HG02678 (cell line): ENCODE data around the gene ADPRHL1.

ENCODE experiments used
- ATAC-seq: cut with Tn5 transposase; IDR thresholded peaks from one replicate; pipeline ENCODE4 v1.9.1; 2021; ENCODE audit warnings: mild to moderate bottlenecking, moderate library complexity; ENCODE audit not compliant: unreplicated experiment

ADPRHL1 gene

DNA sequence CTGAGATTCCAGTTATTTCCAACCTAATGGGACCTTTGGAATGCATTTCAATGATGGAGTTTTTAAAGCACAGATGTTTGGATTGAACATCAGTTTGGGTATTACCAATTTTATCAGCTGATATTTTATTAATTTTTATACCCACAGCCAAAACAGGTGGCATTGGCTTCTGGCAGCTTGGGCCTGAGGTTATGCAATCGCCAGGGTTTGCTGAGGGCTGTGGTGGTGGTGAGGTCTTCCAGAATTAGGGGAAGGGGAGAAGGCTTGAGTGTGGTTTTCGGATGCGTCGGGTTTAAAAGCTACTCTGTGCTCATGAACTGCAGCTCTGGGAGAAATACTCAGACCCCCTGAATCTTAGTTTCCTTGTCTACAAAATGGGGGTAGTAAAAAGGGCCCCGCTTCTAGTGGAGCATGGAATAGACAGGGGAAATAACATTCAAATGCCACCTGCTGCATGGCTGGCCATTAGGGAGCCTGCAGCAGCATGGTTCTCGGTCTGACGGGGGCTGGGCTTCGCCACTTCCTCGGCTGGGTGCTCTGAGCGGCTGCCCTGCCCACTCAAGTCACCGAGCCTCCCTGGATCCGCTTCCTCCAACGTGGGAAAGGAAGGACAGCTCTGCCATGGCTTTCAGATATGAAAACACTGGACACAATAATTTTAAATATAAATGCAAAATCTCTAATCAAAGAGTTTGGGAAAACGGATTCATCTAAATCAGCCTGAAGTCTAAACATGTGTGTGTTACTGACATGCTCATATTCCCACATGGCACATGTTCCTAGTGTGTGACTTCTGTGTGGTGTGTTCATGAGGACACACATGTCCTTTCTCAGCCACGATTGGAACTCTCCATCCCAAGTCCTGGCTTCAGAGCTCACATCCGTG, 35.2 kb downstream of the ADPRHL1 start:
- no peak for ATAC-seq

DNA sequence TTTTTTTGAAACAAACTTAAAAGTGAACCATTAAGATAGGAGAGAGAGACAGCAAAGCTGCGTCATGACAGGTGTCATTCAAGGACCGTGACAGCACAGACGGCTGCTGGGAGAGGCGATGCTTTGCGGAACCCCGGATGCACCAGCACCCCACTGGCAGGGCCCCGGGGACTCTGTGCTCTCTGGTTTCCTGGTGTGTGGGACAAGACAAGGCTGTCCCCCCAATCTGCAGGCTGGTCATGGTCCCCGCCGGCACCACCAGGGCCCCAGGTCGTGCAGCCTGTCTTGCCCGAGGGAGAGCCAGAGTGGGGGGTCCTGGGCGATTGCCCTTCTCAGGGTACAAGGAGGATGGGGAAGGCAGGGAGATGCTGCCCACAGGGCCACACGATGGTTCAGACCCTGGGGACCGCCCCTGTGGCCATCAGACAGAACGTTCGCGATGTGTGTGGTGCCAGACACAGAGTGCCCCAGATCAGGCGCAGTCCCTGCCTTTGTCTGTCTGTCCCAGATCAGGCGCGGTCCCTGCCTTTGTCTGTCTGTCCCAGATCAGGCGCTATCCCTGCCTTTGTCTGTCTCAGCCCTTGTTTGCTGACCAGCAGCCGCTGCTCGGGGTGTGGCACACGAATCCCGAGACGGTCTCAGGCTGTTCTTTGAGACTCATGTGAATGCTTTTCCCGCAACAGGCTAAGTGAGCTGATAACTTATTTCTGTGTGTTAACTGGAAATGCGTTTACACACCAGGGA, 36.1 kb downstream of the ADPRHL1 start:
- no peak for ATAC-seq

DNA sequence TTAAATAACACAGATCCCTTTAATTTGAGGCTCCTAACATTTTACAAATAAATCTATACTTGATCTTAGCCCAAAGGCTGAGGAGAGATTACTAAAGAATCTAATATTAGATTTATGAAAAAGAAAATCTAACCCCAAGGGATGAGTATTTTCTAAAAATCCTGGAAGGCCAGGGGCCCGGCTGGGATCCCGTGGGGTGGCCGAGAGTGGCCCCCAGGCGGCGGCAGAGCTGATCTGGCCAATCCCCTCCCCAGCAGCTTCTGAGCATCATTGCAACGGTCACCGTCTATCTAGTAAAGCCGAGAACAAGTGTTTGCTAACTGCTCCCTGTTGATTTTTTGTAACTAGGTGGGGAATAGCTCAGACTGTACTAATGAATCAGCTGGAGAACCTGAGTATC, 37.5 kb downstream of the ADPRHL1 start:
- no peak for ATAC-seq

DNA sequence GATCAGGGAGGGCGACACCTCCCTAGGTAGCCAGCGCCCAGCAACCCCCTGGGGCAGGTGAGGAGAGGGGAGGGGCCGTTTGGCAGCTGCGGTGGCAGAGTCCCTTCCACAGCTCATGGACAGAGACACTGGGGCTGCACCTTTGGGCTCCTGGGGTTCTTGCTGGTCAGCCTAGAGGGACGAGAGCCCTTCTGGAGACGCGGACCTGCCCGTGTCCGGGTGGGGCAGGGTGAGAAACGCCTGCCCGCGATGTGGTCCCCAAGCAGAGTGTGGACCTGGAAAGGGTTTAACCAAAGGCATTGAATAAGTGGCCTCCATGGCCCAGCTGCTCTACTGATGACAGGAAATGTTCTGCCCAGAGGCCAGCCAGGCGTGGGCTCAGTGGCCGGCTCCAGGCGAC, 38.3 kb downstream of the ADPRHL1 start:
- no peak for ATAC-seq

DNA sequence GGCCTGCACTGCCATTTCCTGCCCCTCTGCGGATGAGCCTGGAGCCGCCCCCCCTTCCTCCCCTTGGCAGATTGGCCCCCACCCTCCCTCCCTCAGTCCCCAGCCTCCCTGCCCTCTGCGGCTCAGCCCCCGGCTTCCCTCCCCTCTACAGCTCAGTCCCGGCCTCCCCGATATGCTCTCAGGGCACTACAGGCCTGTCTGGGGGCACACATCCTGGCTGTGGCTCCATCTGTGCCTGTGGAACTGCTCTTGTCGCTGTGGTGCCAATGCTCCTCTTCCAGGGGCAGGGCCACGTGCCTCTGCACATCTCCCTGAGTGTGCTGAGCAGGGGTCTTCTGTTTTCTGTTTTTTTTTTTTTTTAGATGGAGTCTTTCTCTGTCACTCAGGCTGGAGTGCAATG, 39.0 kb downstream of the ADPRHL1 start:
- ATAC-seq = no peak

DNA sequence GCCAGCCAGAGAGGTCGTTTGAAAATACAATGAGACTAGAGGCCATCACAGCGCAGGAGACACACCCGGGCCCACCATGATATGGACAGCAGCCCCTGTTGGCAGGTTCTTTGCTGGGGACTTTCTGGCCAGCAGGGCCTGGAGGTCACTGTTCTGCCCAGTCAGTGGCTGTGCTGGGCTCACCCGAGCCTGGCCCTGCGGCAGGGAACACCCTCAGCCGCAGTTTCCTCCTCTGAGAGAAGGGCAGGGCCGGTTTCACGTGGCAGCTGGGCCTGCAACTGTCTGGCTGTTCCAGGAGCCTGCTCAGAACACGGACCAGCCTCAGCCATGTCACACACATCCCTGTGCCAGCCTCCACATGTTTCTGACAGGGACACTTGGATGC, 39.4 kb downstream of the ADPRHL1 start:
- ATAC-seq = no peak

DNA sequence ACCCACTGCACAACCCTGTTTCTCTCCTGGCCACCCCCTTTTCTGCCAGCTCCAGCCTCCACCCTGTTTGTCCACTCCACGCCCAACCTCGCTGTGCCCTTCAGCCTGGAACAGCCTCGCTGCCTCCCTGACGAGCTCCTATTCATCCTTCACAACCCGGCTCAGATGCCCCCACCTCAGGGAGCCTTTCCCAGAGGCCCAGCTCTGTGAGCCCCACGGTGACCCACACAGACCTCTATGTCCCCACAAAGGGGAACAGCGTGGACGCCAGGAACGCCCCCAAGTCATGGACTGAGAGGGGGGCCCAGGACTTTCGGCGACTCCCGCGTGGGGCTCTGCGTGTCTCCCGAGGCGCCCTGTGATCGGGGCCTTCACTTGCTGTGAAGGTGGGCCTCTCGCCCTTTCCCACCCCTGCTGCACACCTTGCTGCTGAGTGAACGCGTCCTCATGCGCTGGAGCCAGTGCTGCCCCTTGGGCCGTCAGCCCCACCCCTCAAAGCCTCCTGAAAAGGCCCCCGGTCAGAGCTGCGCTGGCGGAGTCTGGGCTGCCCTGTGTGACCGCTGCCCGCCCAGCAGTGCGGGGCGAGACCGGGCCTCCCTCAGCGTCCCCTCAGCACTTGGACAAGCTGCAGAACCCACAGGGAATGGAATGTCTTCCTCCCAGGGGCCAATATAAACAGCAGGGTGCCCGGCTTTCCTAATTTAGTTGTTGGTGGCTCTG, 40.0 kb downstream of the ADPRHL1 start:
- ATAC-seq = no peak

DNA sequence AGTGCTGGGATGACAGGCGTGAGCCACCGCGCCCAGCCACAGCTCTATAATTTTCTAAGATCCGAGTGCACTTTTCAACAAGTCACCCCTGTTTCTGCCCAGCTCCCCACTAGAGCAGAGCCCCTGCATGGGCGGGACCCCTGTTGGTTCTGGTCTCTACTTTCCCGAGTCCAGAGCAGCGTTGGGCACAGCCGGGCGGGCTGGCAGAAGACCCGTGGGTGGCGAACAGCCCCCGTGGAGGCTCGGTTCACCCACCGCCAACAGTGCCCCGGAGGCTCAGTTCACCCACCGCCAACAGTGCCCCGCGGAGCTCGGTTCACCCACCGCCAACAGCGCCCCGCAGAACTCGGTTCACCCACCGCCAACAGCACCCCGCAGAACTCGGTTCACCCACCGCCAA, 40.8 kb downstream of the ADPRHL1 start:
- no peak for ATAC-seq

DNA sequence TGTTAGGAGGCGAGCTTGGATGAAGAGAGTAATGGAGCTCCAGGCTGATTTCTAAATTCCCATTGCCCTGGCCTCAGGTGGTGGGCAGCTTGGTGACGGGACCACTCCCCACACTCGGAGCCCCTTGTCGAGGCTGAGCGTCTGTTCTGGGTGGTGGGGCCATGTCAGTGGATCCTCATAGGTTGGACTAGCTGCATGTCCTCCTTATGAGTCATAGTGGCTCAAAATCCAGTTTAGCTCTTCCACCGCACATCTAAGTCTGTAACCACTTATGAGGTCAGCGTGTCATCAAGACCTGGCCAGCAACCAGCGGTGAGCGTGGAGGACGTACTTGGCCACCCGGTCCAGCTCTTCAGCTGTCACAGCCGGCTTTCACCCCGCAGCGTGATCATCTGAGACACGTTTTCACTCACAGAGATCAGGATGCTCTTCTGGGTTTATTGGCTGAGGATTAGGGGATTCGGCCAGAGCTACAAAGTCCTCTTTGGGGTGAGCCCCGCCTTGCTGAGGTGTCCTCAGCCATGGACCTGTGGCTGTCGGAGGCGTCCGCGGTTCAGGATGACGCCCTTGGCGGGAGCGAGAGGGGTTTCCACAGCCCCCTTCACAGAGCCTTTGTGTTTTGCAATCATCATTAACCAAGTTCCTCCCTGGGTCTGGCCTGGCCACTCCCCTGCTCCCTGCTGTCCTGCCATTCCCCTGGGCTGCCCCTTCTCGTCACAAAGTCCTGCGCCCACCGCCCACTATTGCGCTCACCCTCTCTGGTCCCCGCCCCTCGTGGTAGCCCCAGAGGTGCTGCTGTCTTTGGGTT, 41.9 kb downstream of the ADPRHL1 start:
- no peak for ATAC-seq

DNA sequence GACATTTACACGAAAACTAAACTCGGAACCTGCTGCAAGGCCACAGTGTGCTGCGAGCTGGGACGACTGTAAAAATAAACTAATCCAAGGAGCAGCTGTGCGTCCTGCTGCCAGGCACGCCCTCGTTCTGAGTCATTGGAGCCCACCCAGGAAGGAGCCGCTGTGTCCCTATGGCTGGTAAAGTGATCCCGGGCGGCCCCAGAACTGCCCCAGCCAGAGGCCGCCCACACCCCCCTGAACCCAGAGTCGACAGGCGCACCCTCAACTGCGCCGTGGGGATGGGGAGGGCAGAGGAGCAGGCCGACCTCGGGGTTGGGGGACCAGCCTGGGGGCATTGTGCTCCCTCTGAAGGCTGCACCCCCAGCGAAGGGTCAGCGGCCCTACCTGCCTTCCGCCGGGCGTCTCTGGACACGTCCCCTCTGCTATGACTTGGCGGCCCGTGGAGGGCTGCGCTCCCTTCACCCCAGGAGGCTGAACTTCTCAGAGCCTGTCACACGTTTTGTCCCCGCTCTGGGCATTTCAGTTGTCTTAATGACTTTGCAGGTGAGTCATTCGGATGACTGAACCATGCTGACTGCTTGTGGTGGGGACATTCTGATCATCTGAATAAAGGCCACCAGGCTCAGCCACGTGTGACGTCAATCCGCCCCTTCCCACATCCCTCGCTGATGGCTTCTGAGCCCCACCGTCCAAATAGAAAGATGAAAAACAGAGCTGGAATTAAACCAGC, 42.7 kb downstream of the ADPRHL1 start:
- no peak for ATAC-seq

DNA sequence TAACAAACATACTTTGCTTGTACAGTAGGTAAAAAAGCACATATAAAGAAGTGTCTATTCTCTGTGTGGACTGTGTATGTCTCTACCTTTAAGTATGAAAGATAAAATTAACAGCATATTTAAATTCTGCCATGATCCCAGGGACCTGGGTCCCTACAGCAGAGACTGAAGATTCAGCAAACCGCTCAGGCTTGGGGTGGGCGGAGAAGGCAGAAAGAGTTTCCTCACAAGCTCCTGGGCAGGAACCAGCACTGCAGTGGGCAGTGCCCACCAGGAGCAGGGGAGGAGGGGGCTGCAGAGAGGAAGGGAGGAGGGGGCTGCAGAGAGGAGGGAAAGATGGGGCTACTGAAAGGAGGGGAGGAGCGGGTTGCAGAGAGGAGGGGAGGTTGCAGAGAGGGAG, 44.7 kb downstream of the ADPRHL1 start:
- ATAC-seq = no peak

DNA sequence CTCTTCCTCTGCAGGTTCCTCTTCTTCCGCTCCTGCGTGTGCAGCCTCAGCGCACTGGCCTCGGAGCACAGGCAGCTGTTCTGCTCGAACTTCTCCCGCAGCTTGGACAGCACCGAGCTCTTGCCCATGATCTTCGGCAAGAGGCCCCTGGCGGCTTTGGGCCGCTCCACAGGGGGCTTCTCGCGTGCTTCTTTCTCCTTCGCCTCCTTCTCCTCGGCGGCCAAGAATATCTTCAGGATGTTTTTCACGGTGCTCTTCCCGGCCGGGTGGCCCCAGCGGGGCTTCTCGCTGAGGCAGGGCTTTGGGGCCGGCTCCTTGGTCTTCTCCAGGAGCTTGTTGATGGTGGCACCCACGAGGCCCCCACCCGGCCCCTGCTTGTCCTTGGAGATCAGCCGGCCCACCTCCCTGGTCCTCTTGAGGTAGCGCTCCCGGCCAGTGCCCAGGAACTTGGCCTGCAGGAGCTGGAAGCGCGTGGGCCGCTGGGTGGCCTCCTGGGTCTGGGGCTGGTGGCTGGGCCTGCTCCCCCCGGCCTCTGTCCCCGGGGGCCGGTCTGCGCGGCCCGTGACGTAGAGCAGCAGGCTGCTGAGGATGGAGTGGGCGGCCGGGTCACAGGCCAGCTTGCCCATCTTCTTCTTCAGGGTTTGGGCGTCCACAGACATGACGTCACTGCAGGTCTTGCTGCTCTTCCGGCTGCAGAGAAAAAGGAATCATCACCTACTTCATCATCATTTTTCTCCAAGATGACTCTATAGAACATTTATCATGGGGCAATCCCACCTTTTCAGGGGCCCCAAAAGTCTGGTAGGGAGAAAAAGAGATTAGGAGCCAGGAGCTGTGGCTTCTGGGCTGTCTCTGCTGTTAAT, 45.5 kb downstream of the ADPRHL1 start:
- ATAC-seq = no peak

DNA sequence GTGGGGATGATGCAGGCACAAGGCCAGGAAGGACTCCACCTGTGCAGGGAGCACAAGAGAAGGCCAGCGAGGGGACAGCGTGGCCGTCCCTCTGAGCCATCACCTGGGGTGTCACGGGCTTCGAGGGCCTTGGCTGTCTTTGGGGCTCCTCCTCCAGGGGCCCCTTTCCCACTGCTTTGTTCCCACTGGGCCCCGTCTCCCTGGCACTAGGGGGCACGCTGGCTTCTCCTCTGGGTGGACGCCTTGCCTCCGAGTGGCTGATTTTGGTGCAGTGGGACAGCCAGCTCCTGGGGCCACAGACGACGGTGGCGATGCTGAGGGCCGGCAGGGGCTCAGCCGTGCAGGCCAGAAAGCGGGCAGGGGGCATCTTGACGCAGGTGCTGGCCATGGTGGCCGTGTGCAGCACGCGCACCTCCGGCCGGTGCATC, 46.2 kb downstream of the ADPRHL1 start:
- no peak for ATAC-seq

DNA sequence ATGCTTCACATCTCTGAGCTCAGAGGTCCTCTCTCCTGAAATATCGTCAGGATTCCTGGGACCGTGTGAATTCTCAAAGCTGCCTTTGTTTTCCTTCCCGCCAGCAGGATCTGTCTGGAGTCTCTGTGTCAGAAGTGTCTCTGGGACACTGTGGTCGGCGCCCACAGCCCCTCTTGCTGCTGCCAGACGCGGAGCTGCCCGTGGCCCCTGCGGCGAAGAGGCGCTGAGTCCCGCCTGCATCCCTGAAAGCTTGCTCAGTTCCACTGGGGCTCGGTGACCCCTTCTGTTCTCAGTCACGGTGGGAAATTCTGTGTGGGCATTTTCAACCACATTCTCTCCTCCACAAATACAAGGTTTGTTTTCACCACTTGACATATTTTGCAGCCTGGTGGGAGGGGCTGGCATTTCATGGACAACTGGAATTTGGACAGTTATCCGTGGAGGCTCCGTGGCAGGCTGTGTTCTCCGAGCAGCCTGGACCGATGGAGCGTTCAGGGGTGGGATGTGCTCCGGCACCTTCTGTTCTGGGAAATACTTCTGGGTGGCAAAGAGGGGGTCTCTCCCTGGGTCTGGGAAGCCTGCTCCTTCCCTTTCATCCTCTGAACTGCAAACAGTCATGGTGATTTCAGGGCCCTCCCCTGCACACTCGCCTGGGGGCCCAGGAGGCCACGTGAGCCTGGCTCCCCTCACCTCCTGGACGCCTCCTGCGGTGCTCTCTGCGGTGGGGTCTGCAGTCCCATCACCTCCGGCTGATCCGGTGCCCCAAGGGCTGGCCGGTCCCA, 46.8 kb downstream of the ADPRHL1 start:
- ATAC-seq = no peak

DNA sequence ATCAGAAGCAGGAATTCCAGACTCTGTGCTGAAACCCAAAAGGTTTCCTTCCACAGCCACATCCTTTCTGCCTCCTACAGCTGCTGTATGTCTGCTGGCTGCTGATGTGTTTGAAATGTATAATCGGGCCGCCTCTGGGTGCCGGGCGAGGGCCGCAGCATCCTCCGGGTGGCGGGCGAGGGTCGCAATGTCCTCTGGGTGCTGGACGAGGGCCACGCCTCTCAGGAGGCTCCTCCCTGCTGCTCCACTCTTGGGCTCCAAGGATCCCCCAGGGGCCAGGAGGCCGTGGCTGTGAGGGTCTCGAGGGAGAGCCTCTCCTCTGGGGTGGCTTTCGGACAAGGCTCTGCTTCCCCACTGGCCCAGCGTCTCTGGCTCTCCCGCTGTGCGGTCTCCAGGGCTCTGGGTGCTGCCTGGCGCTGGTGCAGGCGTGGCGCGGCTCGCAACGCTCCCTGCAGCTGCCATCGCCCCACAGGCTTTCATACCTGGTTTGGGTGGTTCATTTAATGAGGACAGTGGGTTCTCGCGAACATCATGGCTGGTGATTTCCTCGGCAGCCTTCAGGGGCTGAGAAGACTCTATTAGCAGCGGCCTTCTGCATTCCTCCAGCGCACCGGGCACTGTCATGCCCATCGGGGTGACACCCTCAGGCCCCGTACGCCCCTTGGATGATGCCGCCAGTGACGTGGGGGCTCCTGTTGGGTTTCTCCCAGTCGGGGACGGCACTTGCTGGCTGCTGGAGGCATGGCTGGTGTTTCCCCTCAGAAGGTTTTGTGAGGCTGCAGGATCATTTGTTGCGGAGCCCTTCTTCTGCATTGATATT, 47.6 kb downstream of the ADPRHL1 start:
- no peak for ATAC-seq

DNA sequence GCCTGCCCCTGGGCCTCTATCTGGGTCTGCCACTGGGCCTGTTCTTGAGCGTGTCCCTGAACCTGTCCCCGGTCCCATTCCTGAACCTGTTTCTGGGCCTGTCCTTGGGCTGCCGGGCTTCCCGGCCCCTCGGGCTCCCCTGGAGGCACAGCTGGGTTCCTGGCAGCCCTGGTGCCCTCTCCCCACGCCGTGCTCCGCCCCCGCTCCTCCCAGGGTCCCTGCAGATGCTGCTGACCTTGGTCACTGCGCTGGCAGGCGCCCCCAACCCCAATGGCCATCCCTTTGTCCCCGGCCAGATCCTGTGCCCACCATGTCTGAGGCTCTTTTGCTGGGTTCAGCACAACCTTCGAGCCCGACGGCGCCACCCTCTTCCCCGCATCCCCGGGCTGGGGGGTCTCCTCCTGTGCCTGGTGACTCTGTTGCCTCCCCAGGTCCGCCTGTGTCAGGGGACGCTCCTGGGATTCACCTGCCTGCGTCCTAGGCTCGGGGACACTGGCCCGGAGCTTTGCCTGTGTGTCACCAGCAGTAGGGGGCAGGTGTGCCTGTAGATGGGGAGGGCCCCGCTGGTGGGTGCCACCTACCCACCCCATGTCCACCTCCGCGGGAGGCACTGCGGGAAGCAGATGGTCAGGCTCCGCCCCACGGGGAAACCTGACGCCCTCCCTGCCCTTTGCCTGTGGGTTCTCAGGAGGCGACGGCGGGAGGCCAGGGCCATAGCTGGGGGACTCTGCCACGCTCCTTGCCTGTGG, 48.4 kb downstream of the ADPRHL1 start:
- ATAC-seq = no peak

DNA sequence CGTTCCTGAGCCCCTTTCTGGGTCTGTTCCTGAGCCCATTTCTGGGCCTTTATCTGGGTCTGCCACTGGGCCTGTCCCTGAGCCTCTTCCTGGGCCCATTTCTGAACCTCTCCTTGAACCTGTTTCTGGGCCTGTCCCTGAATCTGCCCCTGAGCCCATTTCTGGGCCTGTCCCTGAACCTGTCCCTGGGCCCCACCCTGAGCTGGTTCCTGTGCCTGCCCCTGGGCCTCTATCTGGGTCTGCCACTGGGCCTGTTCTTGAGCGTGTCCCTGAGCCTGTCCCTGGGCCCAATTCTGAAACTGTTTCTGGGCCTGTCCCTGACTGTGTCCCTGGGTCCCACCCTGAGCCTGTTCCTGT, 48.9 kb downstream of the ADPRHL1 start:
- no peak for ATAC-seq
